Naive thymus-derived CD4-positive, alpha-beta T cell (primary cell): ENCODE data around the gene FANCM. TPM values are rescaled to one million over a fixed set of nuclear protein-coding genes. Genes with fewer than 3 reads are reported as not detected.

Experiments used
- ATAC-seq: fragments of 150-1000 bp; cut with Tn5 transposase; 2 replicates; pipeline ENCODE4 v1.10.0; 2021; ENCODE audit warnings: mild to moderate bottlenecking, moderate library complexity
- CTCF ChIA-PET: fragments of 350-600 bp; sonication (Branson Sonifier 250); formaldehyde crosslinking; loops from one replicate; lab custom pipeline; 2021; ENCODE audit warnings: antibody characterized with exemption; lab: Charles Lee
- POLR2A ChIA-PET: fragments of 350-600 bp; sonication (Branson Sonifier 250); formaldehyde crosslinking; loops from one replicate; lab custom pipeline; 2021; ENCODE audit warnings: antibody characterized with exemption, inconsistent platforms; lab: Charles Lee
- DNase-seq, 9 donors: peaks; one replicate each; pipeline versions ENCODE4 v3.0.0 to v3.0.0-alpha.2; 2020 to 2022; ENCODE audit warnings: mixed read lengths in 1 of 9
- H3K27ac ChIP-seq: one replicate; pipeline ENCODE4 v1.7.0; 2013; ENCODE audit warnings: mild to moderate bottlenecking, low read depth, low read length, moderate library complexity
- H3K27me3 ChIP-seq, 2 donors: one replicate each; pipeline ENCODE4 v1.7.0; 2013; ENCODE audit warnings: low read length in 2 of 2, mild to moderate bottlenecking in 2 of 2, moderate library complexity in 2 of 2; ENCODE audit not compliant: control insufficient read depth in 2 of 2, insufficient read depth in 2 of 2
- H3K36me3 ChIP-seq, 3 experiments: 1 replicate in 2 of 3; 2 replicates in 1 of 3; pipeline ENCODE4 v1.7.0; 2013; ENCODE audit warnings: low read length in 3 of 3, mild to moderate bottlenecking in 3 of 3, moderate library complexity in 1 of 3; ENCODE audit not compliant: insufficient read depth in 3 of 3, control insufficient read depth in 2 of 3
- H3K4me1 ChIP-seq, 2 donors: one replicate each; pipeline ENCODE4 v1.7.0; 2013; ENCODE audit warnings: low read length in 2 of 2, mild to moderate bottlenecking in 2 of 2, moderate library complexity in 1 of 2; ENCODE audit not compliant: control insufficient read depth in 2 of 2, insufficient read depth in 2 of 2
- H3K4me3 ChIP-seq: 2 replicates; pipeline ENCODE4 v1.7.0; 2013; ENCODE audit warnings: mild to moderate bottlenecking, low read length
- H3K9me3 ChIP-seq, 3 experiments: 1 replicate in 2 of 3; 2 replicates in 1 of 3; pipeline ENCODE4 v1.7.0; 2013; ENCODE audit warnings: low read length in 3 of 3; ENCODE audit not compliant: control insufficient read depth in 2 of 3
- H3K27ac Mint-ChIP-seq, 9 donors: one replicate each; pipeline ENCODE4 v1.8.0; 2020 to 2022; ENCODE audit warnings: mixed read lengths in 9 of 9, mild to moderate bottlenecking in 8 of 9, moderate library complexity in 5 of 9, inconsistent platforms in 2 of 9
- H3K27me3 Mint-ChIP-seq, 5 donors: one replicate each; pipeline ENCODE4 v1.8.0; 2021 to 2022; ENCODE audit warnings: mixed read lengths in 5 of 5, mild to moderate bottlenecking in 1 of 5
- H3K36me3 Mint-ChIP-seq, 5 donors: one replicate each; pipeline ENCODE4 v1.8.0; 2020 to 2022; ENCODE audit warnings: mixed read lengths in 5 of 5, mild to moderate bottlenecking in 3 of 5, inconsistent platforms in 1 of 5
- H3K4me1 Mint-ChIP-seq, 7 donors: one replicate each; pipeline ENCODE4 v1.8.0; 2020 to 2022; ENCODE audit warnings: mixed read lengths in 7 of 7, mild to moderate bottlenecking in 3 of 7, inconsistent platforms in 1 of 7
- H3K4me3 Mint-ChIP-seq, 10 donors: one replicate each; pipeline ENCODE4 v1.8.0; 2020 to 2022; ENCODE audit warnings: mild to moderate bottlenecking in 10 of 10, mixed read lengths in 10 of 10, moderate library complexity in 6 of 10, inconsistent platforms in 2 of 10
- H3K9me3 Mint-ChIP-seq, 11 donors: one replicate each; pipeline ENCODE4 v1.8.0; 2020 to 2022; ENCODE audit warnings: mixed read lengths in 11 of 11, mild to moderate bottlenecking in 4 of 11, inconsistent platforms in 1 of 11, moderate library complexity in 1 of 11
- intact Hi-C, 2 donors: fragments of 100-400 bp; cut with micrococcal nuclease; formaldehyde crosslinking; loops; one replicate each; pipeline ENCODE4 v1.15.1; 2023
- polyA plus RNA-seq, 2 donors: library from polyadenylated mRNA; unstranded; fragments of 300-500 nt; fragmentation: Illumina TruSeq; gene quantifications; one replicate each; pipeline ENCODE4 v1.2.3, GENCODE V29; 2021
- total RNA-seq, 6 experiments: library from RNA in 5 of 6; stranded (reverse) in 5 of 6; gene quantifications; 1 replicate in 5 of 6; 2 replicates in 1 of 6; pipeline ENCODE4 v1.2.3 and lab custom pipeline; 2021 to 2026

FANCM gene, protein sequence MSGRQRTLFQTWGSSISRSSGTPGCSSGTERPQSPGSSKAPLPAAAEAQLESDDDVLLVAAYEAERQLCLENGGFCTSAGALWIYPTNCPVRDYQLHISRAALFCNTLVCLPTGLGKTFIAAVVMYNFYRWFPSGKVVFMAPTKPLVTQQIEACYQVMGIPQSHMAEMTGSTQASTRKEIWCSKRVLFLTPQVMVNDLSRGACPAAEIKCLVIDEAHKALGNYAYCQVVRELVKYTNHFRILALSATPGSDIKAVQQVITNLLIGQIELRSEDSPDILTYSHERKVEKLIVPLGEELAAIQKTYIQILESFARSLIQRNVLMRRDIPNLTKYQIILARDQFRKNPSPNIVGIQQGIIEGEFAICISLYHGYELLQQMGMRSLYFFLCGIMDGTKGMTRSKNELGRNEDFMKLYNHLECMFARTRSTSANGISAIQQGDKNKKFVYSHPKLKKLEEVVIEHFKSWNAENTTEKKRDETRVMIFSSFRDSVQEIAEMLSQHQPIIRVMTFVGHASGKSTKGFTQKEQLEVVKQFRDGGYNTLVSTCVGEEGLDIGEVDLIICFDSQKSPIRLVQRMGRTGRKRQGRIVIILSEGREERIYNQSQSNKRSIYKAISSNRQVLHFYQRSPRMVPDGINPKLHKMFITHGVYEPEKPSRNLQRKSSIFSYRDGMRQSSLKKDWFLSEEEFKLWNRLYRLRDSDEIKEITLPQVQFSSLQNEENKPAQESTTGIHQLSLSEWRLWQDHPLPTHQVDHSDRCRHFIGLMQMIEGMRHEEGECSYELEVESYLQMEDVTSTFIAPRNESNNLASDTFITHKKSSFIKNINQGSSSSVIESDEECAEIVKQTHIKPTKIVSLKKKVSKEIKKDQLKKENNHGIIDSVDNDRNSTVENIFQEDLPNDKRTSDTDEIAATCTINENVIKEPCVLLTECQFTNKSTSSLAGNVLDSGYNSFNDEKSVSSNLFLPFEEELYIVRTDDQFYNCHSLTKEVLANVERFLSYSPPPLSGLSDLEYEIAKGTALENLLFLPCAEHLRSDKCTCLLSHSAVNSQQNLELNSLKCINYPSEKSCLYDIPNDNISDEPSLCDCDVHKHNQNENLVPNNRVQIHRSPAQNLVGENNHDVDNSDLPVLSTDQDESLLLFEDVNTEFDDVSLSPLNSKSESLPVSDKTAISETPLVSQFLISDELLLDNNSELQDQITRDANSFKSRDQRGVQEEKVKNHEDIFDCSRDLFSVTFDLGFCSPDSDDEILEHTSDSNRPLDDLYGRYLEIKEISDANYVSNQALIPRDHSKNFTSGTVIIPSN (N-terminal part only)
- 10 to 100 TPM in 2 of 5 experiments, 1 to 10 TPM in 3; 9.1 to 12.3 (median 9.8) TPM for total RNA-seq
- 1 to 10 TPM; 6.9 to 9.0 TPM for polyA plus RNA-seq
- total RNA-seq (lab: John Stamatoyannopoulos, UW): 19.1 reads per million, percentile 49 among the genes with 10 or more reads in this experiment

DNA sequence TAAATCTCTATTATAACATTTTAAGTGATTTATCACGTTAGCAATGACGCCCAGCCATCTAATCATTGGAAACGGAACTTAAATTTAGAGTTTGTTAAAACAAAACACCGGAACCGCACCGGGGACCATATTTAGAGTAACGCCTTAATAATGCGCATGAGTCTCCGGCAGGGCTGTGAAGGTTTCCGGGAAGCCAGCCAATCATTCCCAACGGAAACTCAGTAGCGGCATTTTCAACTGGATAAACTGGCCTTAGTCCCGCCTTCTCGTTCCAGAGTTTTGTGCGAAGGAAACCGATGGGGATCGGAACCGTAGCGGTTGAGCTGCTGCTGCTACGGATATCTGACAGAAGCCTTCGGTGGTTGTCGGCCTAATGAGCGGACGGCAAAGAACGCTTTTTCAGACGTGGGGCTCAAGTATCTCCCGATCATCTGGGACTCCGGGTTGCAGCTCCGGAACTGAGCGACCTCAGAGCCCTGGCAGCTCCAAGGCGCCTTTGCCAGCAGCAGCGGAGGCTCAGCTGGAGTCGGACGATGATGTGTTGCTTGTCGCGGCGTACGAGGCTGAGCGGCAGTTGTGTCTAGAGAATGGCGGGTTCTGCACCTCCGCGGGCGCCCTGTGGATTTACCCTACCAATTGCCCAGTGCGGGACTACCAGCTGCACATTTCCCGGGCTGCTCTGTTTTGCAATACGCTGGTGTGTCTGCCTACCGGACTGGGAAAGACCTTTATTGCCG is at the start of gene FANCM:
TSS of gene FANCM (plus strand) at position 272 of the 737 bp plus-strand sequence. CDS start at position 374, 102 bp downstream.
- intact Hi-C loops: no loop called here
- POLR2A ChIA-PET: interaction anchor here (0.5 to 5.3 kb wide), 6 partner anchors 11 to 239 kb away, joined by 3 to 64 read pairs (median 10); partner anchors contain the start of genes KLHL28, MIS18BP1, PRPF39 and TOGARAM1
- H3K4me1 Mint-ChIP-seq: peaks cover 28 to 67% (median 47%) of the 10 kb centered on the region in 7 donors

DNA sequence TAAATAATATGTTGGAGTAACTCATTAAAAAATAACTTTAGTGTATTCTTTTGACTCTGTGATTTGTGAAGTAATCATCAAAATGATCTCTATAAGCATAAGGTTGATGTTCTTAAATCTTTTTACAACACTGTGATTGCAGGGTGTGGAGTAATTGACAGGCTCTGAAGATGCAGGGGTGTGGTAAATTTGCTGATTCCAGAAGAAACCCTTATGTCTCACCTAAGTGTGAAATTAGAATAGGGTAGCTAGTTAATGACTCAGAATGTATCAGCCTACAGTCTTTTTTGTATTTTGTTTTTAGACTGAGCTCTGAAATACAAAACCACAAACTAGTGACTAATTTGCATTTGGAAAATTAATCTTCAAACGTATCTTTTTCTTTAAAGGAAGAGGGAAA is 45.9 kb upstream of the FANCM start:
- Histone ChIP-seq H3K9me3 (no peaks in the 10 kb centered on the region), H3K36me3 (no peaks in the 10 kb centered on the region), H3K27me3 (no peaks in the 10 kb centered on the region), H3K27ac (no peak overlapping the region), H3K4me3 (no peak overlapping the region), H3K4me1 (peaks cover 16 to 37% of the 10 kb centered on the region in 2 donors)
- ATAC-seq (no peak), DNase-seq (no peak)
- H3K27me3 Mint-ChIP-seq: no peaks in the 10 kb centered on the region
- H3K4me1 Mint-ChIP-seq: peaks cover 43 to 82% (median 74%) of the 10 kb centered on the region in 7 donors
- H3K4me3 Mint-ChIP-seq: peak overlapping the region in 2 of 10 donors; percentile 14 to 54
- ChIA-PET CTCF (no interaction called here), POLR2A (no interaction called here)
- intact Hi-C loops: no loop called here
- H3K9me3 Mint-ChIP-seq: no peaks in the 10 kb centered on the region
- peaks cover 0 to 18% (median 7%) of the 10 kb centered on the region in 5 donors for H3K36me3 Mint-ChIP-seq
- peak overlapping the region in 3 of 9 donors; percentile 1 to 61 (median 2) for H3K27ac Mint-ChIP-seq

More for the DNA sequence above, at the start of gene FANCM:
- Histone ChIP-seq H3K4me1 (peaks cover 11 to 19% of the 10 kb centered on the region in 2 donors), H3K9me3 (no peaks in the 10 kb centered on the region), H3K27me3 (no peaks in the 10 kb centered on the region), H3K4me3 (peak within 1 kb of the TSS; percentile 97), H3K36me3 (peaks cover 0 to 9% (median 0%) of the 10 kb centered on the region in 3 experiments), H3K27ac (peak within 1 kb of the TSS; percentile 89)
- H3K4me3 Mint-ChIP-seq: peak within 1 kb of the TSS; percentile 93 to 99 (median 96)
- ATAC-seq (peak; percentile 67), DNase-seq (peak; percentile 49 to 92 (median 89))
- H3K9me3 Mint-ChIP-seq: no peaks in the 10 kb centered on the region
- no peaks in the 10 kb centered on the region for H3K27me3 Mint-ChIP-seq
- CTCF ChIA-PET: interaction anchor here (0.6 to 1.3 kb wide), 3 partner anchors 10 to 275 kb away, joined by 3 to 6 read pairs (median 4); no protein-coding TSS in a partner anchor
- peaks cover 0 to 4% (median 0%) of the 10 kb centered on the region in 5 donors for H3K36me3 Mint-ChIP-seq
- H3K27ac Mint-ChIP-seq: peak within 1 kb of the TSS; percentile 95 to 99 (median 98)

- Histone ChIP-seq H3K9me3 (no peaks in the 10 kb centered on the region), H3K27ac (no peak overlapping the region), H3K36me3 (peaks cover 5 to 14% (median 6%) of the 10 kb centered on the region in 3 experiments), H3K4me3 (no peak overlapping the region), H3K4me1 (peaks cover 6 to 19% of the 10 kb centered on the region in 2 donors), H3K27me3 (no peaks in the 10 kb centered on the region)
- no peaks in the 10 kb centered on the region for H3K9me3 Mint-ChIP-seq
- H3K4me3 Mint-ChIP-seq: no peak overlapping the region
- CTCF ChIA-PET: no interaction called here
- no peak for ATAC-seq
- no peaks in the 10 kb centered on the region for H3K27me3 Mint-ChIP-seq
- DNase-seq: no peak
- H3K27ac Mint-ChIP-seq: peak overlapping the region in 1 of 9 donors; percentile 76
- POLR2A ChIA-PET: interaction anchor here (1.0 kb wide), 1 partner anchor 42 kb away, joined by 3 read pairs; the partner anchor contains the start of gene FKBP3
- H3K36me3 Mint-ChIP-seq: peaks cover 0 to 32% (median 14%) of the 10 kb centered on the region in 5 donors
- intact Hi-C loops: loop anchor here in 1 of 2 donors (1.0 kb wide), 1 partner anchor 7 kb away; the partner anchor contains the start of gene PRPF39
- H3K4me1 Mint-ChIP-seq: peaks cover 27 to 63% (median 56%) of the 10 kb centered on the region in 7 donors
Measured at GRCh38 chr14:45091710-45092109, 44.0 kb upstream of the FANCM start.

GRCh38 chr14:45094275-45094674 is 41.5 kb upstream of the FANCM start:
- H3K4me3 ChIP-seq: no peak overlapping the region
- H3K9me3 ChIP-seq: no peaks in the 10 kb centered on the region
- POLR2A ChIA-PET: no interaction called here
- ATAC-seq (no peak), DNase-seq (no peak)
- peaks cover 9 to 35% (median 11%) of the 10 kb centered on the region in 3 experiments for H3K36me3 ChIP-seq
- peaks cover 0 to under 1% of the 10 kb centered on the region in 2 donors for H3K4me1 ChIP-seq
- no peak overlapping the region for H3K27ac Mint-ChIP-seq
- peaks cover 14 to 48% (median 33%) of the 10 kb centered on the region in 7 donors for H3K4me1 Mint-ChIP-seq
- peaks cover 4 to 47% (median 27%) of the 10 kb centered on the region in 5 donors for H3K36me3 Mint-ChIP-seq
- no peaks in the 10 kb centered on the region for H3K27me3 ChIP-seq
- intact Hi-C loops: no loop called here
- H3K4me3 Mint-ChIP-seq: no peak overlapping the region
- no peaks in the 10 kb centered on the region for H3K27me3 Mint-ChIP-seq
- no peaks in the 10 kb centered on the region for H3K9me3 Mint-ChIP-seq
- no peak overlapping the region for H3K27ac ChIP-seq
- CTCF ChIA-PET: no interaction called here

DNA sequence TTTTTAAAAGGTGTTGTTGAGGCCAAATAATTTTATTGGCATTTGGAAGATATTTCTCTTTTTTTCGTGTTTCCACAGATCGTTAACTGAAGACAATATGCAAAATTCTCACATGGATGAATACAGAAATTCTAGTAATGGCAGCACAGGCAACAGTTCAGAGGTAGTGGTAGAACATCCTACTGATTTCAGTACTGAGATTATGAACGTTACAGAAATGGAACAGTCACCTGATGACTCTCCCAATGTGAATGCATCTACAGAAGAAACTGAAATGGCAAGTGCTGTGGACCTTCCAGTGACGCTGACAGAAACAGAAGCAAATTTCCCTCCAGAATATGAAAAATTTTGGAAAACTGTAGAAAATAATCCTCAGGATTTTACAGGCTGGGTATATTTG is 40.6 kb upstream of the FANCM start:
- no peaks in the 10 kb centered on the region for H3K27me3 Mint-ChIP-seq
- no peak overlapping the region for H3K27ac ChIP-seq
- no peaks in the 10 kb centered on the region for H3K27me3 ChIP-seq
- no peak overlapping the region for H3K4me3 Mint-ChIP-seq
- H3K4me1 ChIP-seq: no peaks in the 10 kb centered on the region
- POLR2A ChIA-PET: no interaction called here
- H3K9me3 Mint-ChIP-seq: no peaks in the 10 kb centered on the region
- no peak for ATAC-seq
- no peak overlapping the region for H3K4me3 ChIP-seq
- CTCF ChIA-PET: no interaction called here
- peaks cover 4 to 52% (median 27%) of the 10 kb centered on the region in 5 donors for H3K36me3 Mint-ChIP-seq
- intact Hi-C loops: no loop called here
- H3K4me1 Mint-ChIP-seq: peaks cover 9 to 40% (median 24%) of the 10 kb centered on the region in 7 donors
- peaks cover 9 to 43% (median 11%) of the 10 kb centered on the region in 3 experiments for H3K36me3 ChIP-seq
- DNase-seq: no peak
- no peak overlapping the region for H3K27ac Mint-ChIP-seq
- H3K9me3 ChIP-seq: no peaks in the 10 kb centered on the region
